GM12873 (cell line): ENCODE measurements around the gene IL13.

Experiments
- TF ChIP-seq, protein P1 (sequence below): IDR thresholded peaks from 2 replicates; pipeline ENCODE4 v1.5.1; 2012; ENCODE audit warnings: low read depth, mild to moderate bottlenecking, moderate library complexity, low read length, control low read depth; ENCODE audit not compliant: insufficient read depth; ENCODE audit errors: missing control alignments

IL13 gene

DNA sequence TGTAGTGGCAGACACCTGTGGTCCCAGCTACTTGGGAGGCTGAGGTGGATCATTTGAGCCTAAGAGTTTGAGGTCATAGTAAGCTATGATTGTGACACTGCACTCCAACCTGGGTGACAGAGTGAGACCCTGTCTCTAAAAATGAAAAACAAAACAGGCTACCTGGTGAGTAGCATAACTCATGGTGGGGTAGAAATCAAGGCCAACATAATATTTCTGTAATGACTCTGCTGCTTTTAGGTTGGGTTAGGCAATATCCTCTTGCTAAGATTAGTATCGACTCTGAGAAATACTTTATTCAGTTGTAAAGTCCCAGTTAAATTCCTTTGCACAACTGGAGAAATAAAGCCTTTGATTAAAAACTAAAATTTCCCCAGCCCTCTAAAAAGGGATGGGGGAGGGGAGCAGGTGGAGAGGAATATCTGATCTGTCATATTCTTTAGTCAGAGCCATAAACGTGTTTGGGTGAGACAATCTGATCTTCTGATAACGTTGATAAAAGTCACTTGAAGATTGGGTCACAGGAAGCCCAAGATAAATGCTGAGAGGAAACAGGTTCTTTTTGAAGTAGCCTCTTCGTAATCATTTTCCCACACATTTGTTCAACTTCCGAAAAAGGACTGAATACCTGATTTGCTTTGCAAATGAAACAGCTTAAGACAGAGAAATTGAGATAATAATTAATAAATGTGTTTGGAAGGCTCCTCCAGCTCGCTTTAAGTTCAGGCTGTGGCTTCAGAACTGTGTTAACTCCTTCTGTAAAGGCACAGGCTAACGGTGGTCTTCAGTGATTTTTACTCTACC lies 30.8 kb downstream of the IL13 start:
- TF ChIP-seq, protein P1, sequence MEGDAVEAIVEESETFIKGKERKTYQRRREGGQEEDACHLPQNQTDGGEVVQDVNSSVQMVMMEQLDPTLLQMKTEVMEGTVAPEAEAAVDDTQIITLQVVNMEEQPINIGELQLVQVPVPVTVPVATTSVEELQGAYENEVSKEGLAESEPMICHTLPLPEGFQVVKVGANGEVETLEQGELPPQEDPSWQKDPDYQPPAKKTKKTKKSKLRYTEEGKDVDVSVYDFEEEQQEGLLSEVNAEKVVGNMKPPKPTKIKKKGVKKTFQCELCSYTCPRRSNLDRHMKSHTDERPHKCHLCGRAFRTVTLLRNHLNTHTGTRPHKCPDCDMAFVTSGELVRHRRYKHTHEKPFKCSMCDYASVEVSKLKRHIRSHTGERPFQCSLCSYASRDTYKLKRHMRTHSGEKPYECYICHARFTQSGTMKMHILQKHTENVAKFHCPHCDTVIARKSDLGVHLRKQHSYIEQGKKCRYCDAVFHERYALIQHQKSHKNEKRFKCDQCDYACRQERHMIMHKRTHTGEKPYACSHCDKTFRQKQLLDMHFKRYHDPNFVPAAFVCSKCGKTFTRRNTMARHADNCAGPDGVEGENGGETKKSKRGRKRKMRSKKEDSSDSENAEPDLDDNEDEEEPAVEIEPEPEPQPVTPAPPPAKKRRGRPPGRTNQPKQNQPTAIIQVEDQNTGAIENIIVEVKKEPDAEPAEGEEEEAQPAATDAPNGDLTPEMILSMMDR, result no peak

DNA sequence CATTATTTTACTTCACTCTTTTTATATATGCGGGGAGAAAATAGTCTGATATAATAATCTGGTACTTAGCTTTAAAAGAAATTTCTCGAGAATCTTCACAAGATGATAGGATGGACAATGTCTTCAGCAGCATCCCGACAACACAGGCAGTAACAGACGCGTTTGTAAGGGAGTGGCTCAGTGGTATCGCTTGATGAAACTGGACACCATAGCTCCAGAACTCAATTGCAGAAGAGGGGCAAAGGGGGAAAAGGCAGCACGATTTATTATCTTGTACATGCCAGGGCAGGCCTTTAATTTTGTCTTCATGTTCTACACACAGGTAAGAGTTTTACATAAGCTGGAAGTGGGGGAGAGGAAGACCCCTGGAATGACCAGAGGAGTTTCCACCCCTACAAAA lies 31.5 kb downstream of the IL13 start:
- TF ChIP-seq, protein P1, result no peak

DNA sequence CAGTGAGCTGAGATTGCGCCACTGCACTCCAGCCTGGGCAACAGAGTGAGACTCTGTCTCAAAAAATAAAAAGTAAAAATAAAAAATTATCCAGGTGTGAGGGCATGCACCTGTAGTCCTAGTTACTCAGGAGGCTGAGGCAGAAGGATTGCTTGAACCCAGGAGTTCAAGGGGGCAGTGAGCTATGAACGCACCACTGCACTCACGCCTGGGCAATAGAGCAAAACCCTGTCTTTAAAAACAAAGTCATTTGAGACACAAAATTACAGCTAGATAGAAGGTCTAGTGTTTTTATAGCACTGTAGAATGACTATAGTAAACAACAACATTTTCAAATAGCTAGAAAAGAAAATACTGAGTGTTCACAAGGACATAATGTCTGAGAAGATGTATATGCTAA lies 32.2 kb downstream of the IL13 start:
- TF ChIP-seq, protein P1, result no peak

DNA sequence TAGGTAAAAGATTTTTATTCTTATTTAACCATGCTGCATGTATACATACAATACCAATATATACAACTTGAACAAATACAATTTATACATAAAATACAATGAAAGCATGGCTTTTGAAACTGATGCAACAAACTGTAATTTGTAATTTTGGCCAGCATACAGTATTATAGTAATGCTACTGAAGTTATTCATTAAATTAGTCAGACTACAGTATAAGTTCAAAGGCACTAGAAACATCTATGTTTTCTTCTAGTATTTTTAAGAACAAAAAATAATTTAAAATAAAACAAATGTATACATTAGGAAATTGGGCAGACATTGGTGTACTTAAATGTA lies 34.6 kb downstream of the IL13 start:
- TF ChIP-seq, protein P1, result no peak

DNA sequence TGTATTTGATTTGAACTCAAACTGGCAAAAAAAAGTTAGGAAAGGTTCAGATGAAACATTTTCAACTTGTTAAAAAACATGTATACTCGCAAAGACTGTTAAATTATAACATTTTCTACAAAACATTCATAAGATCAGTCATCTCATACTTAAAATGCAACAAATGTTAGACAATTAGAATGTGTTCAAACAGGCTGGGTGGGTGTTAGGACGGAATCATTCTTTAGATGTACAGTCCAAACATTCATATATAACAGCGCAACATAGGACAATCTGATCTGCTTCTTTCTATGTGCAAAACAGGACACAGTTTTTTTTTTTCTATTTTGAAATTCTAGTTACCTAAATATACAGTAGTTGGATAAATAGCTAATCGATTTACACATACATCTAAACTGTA lies 38.0 kb downstream of the IL13 start:
- TF ChIP-seq, protein P1, result no peak

DNA sequence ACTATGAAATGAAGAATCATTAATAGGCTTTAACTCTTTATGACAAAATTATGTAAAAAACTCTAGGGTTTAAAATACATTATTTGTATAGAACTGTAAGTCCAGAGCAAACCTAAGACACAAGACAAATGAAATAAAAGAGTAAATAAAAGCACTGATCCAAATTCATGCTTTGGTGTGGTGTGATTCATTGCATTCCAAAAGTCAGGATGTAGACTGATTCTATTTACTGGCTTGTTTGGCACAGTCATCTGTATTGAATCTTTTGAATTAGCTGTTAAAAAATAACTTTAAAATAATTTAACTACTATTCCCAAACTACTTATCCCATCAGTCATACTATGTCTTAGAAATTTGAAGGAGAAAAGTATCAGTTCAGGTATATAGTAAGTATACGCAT lies 46.9 kb downstream of the IL13 start:
- TF ChIP-seq, protein P1, result no peak

DNA sequence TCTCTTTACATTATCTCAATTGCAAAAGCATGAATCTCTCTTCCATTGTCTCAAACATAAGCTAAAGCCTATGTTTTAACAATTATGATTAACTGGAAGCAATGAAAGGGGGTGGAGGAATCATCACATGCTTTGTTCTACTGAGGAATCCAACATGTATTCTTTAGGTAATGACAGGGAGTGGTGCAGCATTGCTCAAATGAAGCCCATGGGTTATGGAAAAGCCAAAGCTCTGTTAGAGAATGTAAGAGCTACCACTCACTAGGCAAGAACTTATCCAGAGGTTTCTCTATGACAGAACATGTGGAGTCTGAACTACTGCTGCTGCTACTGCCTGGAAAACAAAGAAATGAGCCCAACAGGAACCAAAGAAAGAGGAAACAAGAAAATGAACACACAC lies 50.7 kb downstream of the IL13 start:
- TF ChIP-seq, protein P1, result no peak
